Psoas muscle (tissue), 8 donors: Measurements from ENCODE around the gene GNRHR. TPM values are rescaled to one million over a fixed set of nuclear protein-coding genes. Genes with fewer than 3 reads are reported as not detected.

ENCODE experiments used
- ATAC-seq, 4 donors: fragments of 200-7000 bp; cut with Tn5 transposase; one replicate each; pipeline ENCODE4 v1.9.1; 2020; ENCODE audit warnings: moderate library complexity in 3 of 4, mild to moderate bottlenecking in 2 of 4
- DNase-seq, 2 donors: peaks; one replicate each; pipeline ENCODE4 v3.0.0-alpha.2; 2020
- H3K27ac ChIP-seq: fragments of 200-600 bp; one replicate; pipeline ENCODE4 v1.8.0; 2022
- H3K27me3 ChIP-seq, 3 donors: fragments of 200-600 bp in 1 of 3; one replicate each; pipeline versions ENCODE4 v1.6.1 to v1.8.0; 2013 to 2022; ENCODE audit warnings: low read length in 2 of 3, mild to moderate bottlenecking in 2 of 3, moderate library complexity in 1 of 3; ENCODE audit not compliant: insufficient read depth in 3 of 3
- H3K36me3 ChIP-seq, 2 donors: fragments of 200-600 bp in 1 of 2; one replicate each; pipeline versions ENCODE4 v1.6.1 to v1.8.0; 2013 to 2022; ENCODE audit warnings: low read depth in 1 of 2, mild to moderate bottlenecking in 1 of 2, moderate library complexity in 1 of 2; ENCODE audit not compliant: insufficient read depth in 1 of 2
- H3K4me1 ChIP-seq: fragments of 200-600 bp; one replicate; pipeline ENCODE4 v1.8.0; 2022
- H3K4me3 ChIP-seq: fragments of 200-600 bp; one replicate; pipeline ENCODE4 v1.8.0; 2022; ENCODE audit warnings: mild to moderate bottlenecking
- H3K9me3 ChIP-seq: fragments of 200-600 bp; one replicate; pipeline ENCODE4 v1.8.0; 2022
- WGBS, 3 donors: extraction: QIAGEN DNeasy Blood & Tissue Kit; methylation state at CpG; one replicate each; pipeline versions ENCODE4 v1.1.6 to v1.1.7; 2013; 5-methylcytosine and 5-hydroxymethylcytosine counted together
- intact Hi-C, 2 donors: fragments of 100-400 bp; cut with DNase I; formaldehyde crosslinking; loops; one replicate each; pipeline versions ENCODE4 v1.11.0 to v1.14.2; 2022
- polyA plus RNA-seq, 3 donors: library from polyadenylated mRNA; stranded (reverse); fragments of 200-250 nt; gene quantifications; one replicate each; pipeline ENCODE4 v1.2.3, GENCODE V29; 2013
- total RNA-seq, 4 donors: library from RNA; stranded (reverse); fragmentation: NEBNext Ultra II Directional in 2 of 4; extraction: Animal tissue kit (Norgen Biotek cat#: 25700) in 2 of 4; gene quantifications; one replicate each; pipeline versions ENCODE4 v1.2.1 to v1.2.4, GENCODE V29; 2021 to 2023
- TF ChIP-seq, protein P1 (sequence below): fragments of 200-600 bp; IDR thresholded peaks from one replicate; pipeline ENCODE4 v1.8.0; 2022; ENCODE audit warnings: antibody characterized with exemption
- donor health status: healthy with polysubstance abuse.
- donor health status: DM: no; HTN: no; CAD: no; lungs with moderate emphysema.
- donor health status: Bipolar disorder and iron deficiency.
- donor health status: healthy.
- donor health status: DM: yes; HTN: yes; CAD: no.
- donor health status: DM: no; HTN: no; CAD: no.
- donor health status: DM: no; HTN: no; CAD: no.
- donor health status: DM: yes; HTN: yes; CAD: no.

The GNRHR gene
- total and polyA plus RNA-seq, 7 donors = not detected

- intact Hi-C loops = loop anchor here (5.0 to 10.0 kb wide), 2 partner anchors 158 to 160 kb away; partner anchors contain the start of gene CENPC (in 2 of the 2)
- TF ChIP-seq, protein P1, sequence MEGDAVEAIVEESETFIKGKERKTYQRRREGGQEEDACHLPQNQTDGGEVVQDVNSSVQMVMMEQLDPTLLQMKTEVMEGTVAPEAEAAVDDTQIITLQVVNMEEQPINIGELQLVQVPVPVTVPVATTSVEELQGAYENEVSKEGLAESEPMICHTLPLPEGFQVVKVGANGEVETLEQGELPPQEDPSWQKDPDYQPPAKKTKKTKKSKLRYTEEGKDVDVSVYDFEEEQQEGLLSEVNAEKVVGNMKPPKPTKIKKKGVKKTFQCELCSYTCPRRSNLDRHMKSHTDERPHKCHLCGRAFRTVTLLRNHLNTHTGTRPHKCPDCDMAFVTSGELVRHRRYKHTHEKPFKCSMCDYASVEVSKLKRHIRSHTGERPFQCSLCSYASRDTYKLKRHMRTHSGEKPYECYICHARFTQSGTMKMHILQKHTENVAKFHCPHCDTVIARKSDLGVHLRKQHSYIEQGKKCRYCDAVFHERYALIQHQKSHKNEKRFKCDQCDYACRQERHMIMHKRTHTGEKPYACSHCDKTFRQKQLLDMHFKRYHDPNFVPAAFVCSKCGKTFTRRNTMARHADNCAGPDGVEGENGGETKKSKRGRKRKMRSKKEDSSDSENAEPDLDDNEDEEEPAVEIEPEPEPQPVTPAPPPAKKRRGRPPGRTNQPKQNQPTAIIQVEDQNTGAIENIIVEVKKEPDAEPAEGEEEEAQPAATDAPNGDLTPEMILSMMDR = no peak
- H3K36me3 ChIP-seq = no peaks in the 10 kb centered on the region
- ATAC-seq (no peak), DNase-seq (no peak)
- no peaks in the 10 kb centered on the region for H3K9me3 ChIP-seq
- no peak overlapping the region for H3K4me3 ChIP-seq
- peaks cover 10% of the 10 kb centered on the region for H3K4me1 ChIP-seq
- 95 to 100% (median 98%) methylated on average over 2 of the region's 2 CpGs for WGBS, 3 donors
- H3K27me3 ChIP-seq = no peaks in the 10 kb centered on the region
- H3K27ac ChIP-seq = no peak overlapping the region
Measured at GRCh38 chr4:67704843-67705242, 49.3 kb downstream of the GNRHR start.

DNA sequence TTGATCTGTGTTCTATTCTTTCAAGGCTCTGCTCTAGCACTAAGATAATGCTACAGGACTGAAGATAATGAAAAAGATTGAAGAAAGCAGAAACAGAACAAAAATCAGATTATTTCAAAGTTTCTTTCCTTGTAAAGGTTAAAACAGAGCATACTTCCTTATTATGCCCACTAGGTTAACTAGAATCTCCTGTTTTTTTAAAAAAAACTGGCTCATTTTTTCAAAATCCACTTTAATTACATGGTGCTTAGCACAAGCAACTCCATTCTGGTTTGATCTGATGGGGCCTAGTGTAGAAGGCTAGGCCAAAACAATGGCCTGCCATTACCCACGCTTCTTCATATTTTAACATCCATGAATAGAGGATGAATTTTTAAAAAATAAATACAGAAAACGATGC, 52.0 kb downstream of the GNRHR start:
- Histone ChIP-seq H3K27me3 (no peaks in the 10 kb centered on the region), H3K4me1 (peaks cover 13% of the 10 kb centered on the region), H3K27ac (no peak overlapping the region), H3K9me3 (no peaks in the 10 kb centered on the region), H3K4me3 (peak overlapping the region; percentile 96), H3K36me3 (no peaks in the 10 kb centered on the region)
- 86 to 91% (median 88%) methylated on average over 2 of the region's 2 CpGs for WGBS, 3 donors
- TF ChIP-seq, protein P1 = no peak
- DNase-seq = no peak
- intact Hi-C loops = loop anchor here (5.0 to 10.0 kb wide), 2 partner anchors 155 to 157 kb away; partner anchors contain the start of gene CENPC (in 2 of the 2)
- no peak for ATAC-seq

DNA sequence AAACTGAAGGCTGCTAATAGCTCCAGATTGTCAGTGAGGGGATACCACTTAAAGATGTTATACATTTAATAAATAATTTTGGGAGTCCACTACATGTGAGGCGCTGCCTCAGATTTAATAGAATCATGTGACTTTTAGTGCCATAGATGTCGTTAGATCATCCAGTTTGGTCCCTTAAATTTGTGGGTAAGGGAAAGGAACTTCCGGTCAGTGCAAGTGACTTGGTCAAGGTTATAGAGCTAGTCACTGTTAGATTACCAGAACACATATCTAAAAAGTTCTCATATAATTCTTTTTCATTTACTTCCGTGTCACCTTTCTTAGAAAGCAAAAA, 52.7 kb downstream of the GNRHR start:
- peak overlapping the region; percentile 96 for H3K4me3 ChIP-seq
- no peaks in the 10 kb centered on the region for H3K36me3 ChIP-seq
- TF ChIP-seq, protein P1 = no peak
- intact Hi-C loops = loop anchor here (5.0 to 10.0 kb wide), 2 partner anchors 154 to 157 kb away; partner anchors contain the start of gene CENPC (in 2 of the 2)
- DNase-seq = no peak
- H3K9me3 ChIP-seq = no peaks in the 10 kb centered on the region
- H3K27ac ChIP-seq = peak overlapping the region; percentile 86
- 5 to 7% (median 7%) methylated on average over 4 of the region's 4 CpGs for WGBS, 3 donors
- no peaks in the 10 kb centered on the region for H3K27me3 ChIP-seq
- no peak for ATAC-seq
- H3K4me1 ChIP-seq = peaks cover 13% of the 10 kb centered on the region

- H3K27ac ChIP-seq = peak within 1 kb of the TSS; percentile 86
- ATAC-seq = peak; percentile 100
- TF ChIP-seq, protein P1 = peak; percentile 36
- peak within 1 kb of the TSS; percentile 96 for H3K4me3 ChIP-seq
- 0 to 1% (median 1%) methylated on average over 48 to 57 of the region's 57 CpGs for WGBS, 3 donors
- intact Hi-C loops = loop anchor here (5.0 to 10.0 kb wide), 2 partner anchors 154 to 156 kb away; partner anchors contain the start of gene CENPC (in 2 of the 2)
- DNase-seq = peak; percentile 96 to 98
- H3K36me3 ChIP-seq = no peaks in the 10 kb centered on the region
- no peaks in the 10 kb centered on the region for H3K9me3 ChIP-seq
- H3K4me1 ChIP-seq = peaks cover 13% of the 10 kb centered on the region
- H3K27me3 ChIP-seq = no peaks in the 10 kb centered on the region
Measured at GRCh38 chr4:67700738-67701516, 53.3 kb downstream of the GNRHR start, which contains the start of gene UBA6. TSS of gene UBA6 (minus strand) at chr4:67701155. CDS start at chr4:67701119, 36 bp downstream.
